PC-9 (cell line): ENCODE results near the gene ANKRD2. TPM values are rescaled to one million over a fixed set of nuclear protein-coding genes. Genes with fewer than 3 reads are reported as not detected.

Source experiments
- BruUV-seq: library from RNA; stranded (reverse); fragments of 400-500 nt; replicated peaks from 2 replicates; lab custom pipeline; 2021; lab: Mats Ljungman, UMichigan
- CTCF ChIA-PET: fragments of 300-600 bp; sonication (Branson Sonifier 250); formaldehyde crosslinking; loops from one replicate; lab custom pipeline; 2022; ENCODE audit warnings: antibody characterized with exemption; lab: Charles Lee
- POLR2A ChIA-PET: fragments of 300-600 bp; sonication (Branson Sonifier 250); formaldehyde crosslinking; loops from one replicate; lab custom pipeline; 2022; ENCODE audit warnings: antibody characterized with exemption; ENCODE audit not compliant: unreplicated experiment; lab: Charles Lee
- DNase-seq, 2 experiments: peaks; one replicate each; pipeline versions ENCODE4 v3.0.0 to v3.0.0-alpha.2; 2015 to 2022; ENCODE audit warnings: mixed read lengths in 1 of 2
- H2AFZ ChIP-seq: fragments of 200-600 bp; sonication (generic); 2 replicates; pipeline ENCODE4 v1.8.1; 2017; ENCODE audit warnings: antibody characterized with exemption
- H3F3A ChIP-seq: fragments of 200-600 bp; sonication (generic); 2 replicates; pipeline ENCODE4 v1.8.1; 2017; ENCODE audit warnings: antibody characterized with exemption, mild to moderate bottlenecking, low read depth; ENCODE audit not compliant: insufficient read depth
- H3K27ac ChIP-seq: fragments of 200-600 bp; sonication (generic); 2 replicates; pipeline ENCODE4 v1.6.1; 2016; ENCODE audit warnings: mixed run types
- H3K27me3 ChIP-seq: fragments of 200-600 bp; sonication (generic); 2 replicates; pipeline ENCODE4 v1.6.1; 2016; ENCODE audit warnings: low read depth, mixed run types; ENCODE audit not compliant: insufficient read depth
- H3K36me3 ChIP-seq: fragments of 200-600 bp; sonication (generic); 2 replicates; pipeline ENCODE4 v1.6.1; 2016; ENCODE audit warnings: low read depth, mixed run types
- H3K4me1 ChIP-seq: fragments of 200-600 bp; sonication (generic); replicated peaks from 2 replicates; pipeline ENCODE4 v1.6.1; 2016; ENCODE audit warnings: mixed run types; ENCODE audit not compliant: insufficient read depth
- H3K4me2 ChIP-seq: fragments of 200-600 bp; sonication (generic); 2 replicates; pipeline ENCODE4 v1.6.1; 2017; ENCODE audit warnings: mixed run types
- H3K4me3 ChIP-seq: fragments of 200-600 bp; sonication (generic); 2 replicates; pipeline ENCODE4 v1.6.1; 2016; ENCODE audit warnings: mixed run types
- H3K79me2 ChIP-seq: fragments of 200-600 bp; sonication (generic); 2 replicates; pipeline ENCODE4 v1.6.1; 2017; ENCODE audit warnings: low read depth, mixed run types
- H3K9me2 ChIP-seq: fragments of 200-600 bp; sonication (generic); 2 replicates; pipeline ENCODE4 v1.8.1; 2017; ENCODE audit warnings: mild to moderate bottlenecking; ENCODE audit not compliant: insufficient read depth
- H3K9me3 ChIP-seq: fragments of 200-600 bp; sonication (generic); 2 replicates; pipeline ENCODE4 v1.8.1; 2016; ENCODE audit warnings: low read depth; ENCODE audit not compliant: insufficient read depth
- H4K20me1 ChIP-seq: fragments of 200-600 bp; sonication (generic); 2 replicates; pipeline ENCODE4 v1.8.1; 2017; ENCODE audit not compliant: insufficient read depth
- EZH2 ChIP-seq: fragments of 200-600 bp; sonication (generic); IDR thresholded peaks from 2 replicates; pipeline ENCODE4 v1.8.0; 2017; ENCODE audit warnings: antibody characterized with exemption, low read depth
- intact Hi-C: fragments of 100-400 bp; cut with micrococcal nuclease; formaldehyde crosslinking; loops from one replicate; pipeline ENCODE4 v1.10.0; 2022; ENCODE audit not compliant: unreplicated experiment
- total RNA-seq: library from RNA; stranded (reverse); gene quantifications from 2 replicates; pipeline ENCODE4 v1.2.3, GENCODE V29; 2021
- TF ChIP-seq, protein P1 (sequence below): fragments of 200-600 bp; sonication (generic); conservative IDR thresholded peaks from 2 replicates; pipeline ENCODE4 v1.6.1; 2017; ENCODE audit warnings: mixed run types, antibody characterized with exemption, mild to moderate bottlenecking, moderate library complexity

The ANKRD2 gene
- total RNA-seq, 1 experiment from 2014 or later: 8.4 TPM

DNA sequence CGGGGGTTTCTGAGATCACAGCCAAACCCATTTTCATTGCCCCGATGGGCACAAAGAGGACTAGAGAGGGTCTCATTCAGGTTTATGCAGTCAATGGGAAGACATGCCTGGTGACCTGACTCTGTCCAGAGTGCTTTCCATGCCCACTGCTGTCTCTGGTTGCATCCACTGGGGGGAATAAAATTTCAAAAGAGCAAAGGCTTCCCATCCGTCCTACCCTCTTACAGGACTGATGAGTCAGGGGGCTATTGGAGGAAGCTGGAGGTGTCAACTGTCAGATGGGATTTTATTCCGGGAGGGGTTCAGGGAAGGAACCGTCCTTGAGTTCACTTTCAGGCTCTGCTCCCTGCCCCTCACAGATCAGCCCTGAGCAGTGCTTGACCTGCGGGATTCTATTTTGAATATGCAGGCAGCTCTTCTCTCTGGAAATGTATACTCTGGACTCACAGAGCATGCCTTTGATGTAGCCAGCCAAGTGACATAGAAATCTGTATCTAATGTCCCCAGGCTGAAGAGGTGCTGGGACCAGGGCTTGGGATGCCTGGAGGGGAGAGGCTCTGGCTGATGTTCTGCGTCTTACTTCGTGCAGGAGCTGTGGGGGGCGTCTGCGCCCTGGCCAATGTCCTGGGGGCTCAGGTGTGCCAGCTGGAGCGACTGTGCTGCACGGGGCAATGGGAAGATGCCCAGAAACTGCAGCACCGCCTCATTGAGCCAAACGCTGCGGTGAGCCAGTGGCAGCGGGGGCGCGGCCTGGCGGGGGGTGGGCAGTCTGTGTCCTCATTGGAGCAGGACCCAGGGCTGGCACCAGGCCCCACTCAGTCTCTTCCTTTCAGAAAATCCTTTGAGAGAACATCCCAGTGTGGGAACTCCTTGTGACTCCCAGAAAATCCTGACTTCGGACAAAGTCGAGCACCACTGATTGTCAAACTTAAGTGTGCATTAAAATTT is 29.0 kb downstream of the ANKRD2 start:
- H2AFZ ChIP-seq: no peak overlapping the region
- H3K27me3 ChIP-seq: no peaks in the 10 kb centered on the region
- intact Hi-C loops: no loop called here
- H3K4me2 ChIP-seq: no peak overlapping the region
- H3K4me1 ChIP-seq: peaks cover 17% of the 10 kb centered on the region
- CTCF ChIA-PET: no interaction called here
- H3K36me3 ChIP-seq: no peaks in the 10 kb centered on the region
- POLR2A ChIA-PET: no interaction called here
- no peak for DNase-seq
- H3K9me2 ChIP-seq: no peaks in the 10 kb centered on the region
- no peak overlapping the region for H3K4me3 ChIP-seq
- H3F3A ChIP-seq: no peaks in the 10 kb centered on the region
- BruUV-seq: no TSS peak
- H3K27ac ChIP-seq: no peak overlapping the region
- H3K9me3 ChIP-seq: no peaks in the 10 kb centered on the region
- TF ChIP-seq, protein P1, sequence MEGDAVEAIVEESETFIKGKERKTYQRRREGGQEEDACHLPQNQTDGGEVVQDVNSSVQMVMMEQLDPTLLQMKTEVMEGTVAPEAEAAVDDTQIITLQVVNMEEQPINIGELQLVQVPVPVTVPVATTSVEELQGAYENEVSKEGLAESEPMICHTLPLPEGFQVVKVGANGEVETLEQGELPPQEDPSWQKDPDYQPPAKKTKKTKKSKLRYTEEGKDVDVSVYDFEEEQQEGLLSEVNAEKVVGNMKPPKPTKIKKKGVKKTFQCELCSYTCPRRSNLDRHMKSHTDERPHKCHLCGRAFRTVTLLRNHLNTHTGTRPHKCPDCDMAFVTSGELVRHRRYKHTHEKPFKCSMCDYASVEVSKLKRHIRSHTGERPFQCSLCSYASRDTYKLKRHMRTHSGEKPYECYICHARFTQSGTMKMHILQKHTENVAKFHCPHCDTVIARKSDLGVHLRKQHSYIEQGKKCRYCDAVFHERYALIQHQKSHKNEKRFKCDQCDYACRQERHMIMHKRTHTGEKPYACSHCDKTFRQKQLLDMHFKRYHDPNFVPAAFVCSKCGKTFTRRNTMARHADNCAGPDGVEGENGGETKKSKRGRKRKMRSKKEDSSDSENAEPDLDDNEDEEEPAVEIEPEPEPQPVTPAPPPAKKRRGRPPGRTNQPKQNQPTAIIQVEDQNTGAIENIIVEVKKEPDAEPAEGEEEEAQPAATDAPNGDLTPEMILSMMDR: no peak
- no peak for TF ChIP-seq EZH2
- no peaks in the 10 kb centered on the region for H4K20me1 ChIP-seq
- H3K79me2 ChIP-seq: no peaks in the 10 kb centered on the region

DNA sequence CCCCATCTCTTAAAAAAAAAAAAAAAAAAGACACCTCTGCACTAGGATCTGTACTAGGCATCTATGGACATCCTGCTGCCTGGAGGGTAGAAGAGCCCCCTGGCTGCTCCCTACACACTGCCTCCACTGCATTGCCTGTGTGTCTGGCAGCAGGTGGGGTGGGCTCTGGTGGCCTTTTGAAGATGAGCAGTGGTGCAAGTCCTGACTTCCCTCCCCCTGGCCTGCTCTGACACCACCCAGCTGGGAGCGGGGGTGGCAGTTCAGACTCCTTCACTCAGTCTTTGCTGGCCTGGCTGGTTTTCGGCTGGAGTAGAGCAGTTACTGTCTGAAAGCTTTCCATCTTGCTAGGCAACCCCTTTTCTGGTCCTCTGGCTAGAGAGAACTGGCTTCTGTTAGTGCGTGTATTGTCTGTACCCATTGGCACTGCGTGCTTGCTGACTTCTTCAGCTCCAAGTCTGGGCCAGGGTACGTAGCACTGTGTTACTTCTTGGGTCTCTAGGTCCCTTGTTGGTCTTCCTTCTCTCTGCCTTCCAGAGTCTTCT is 34.6 kb downstream of the ANKRD2 start:
- CTCF ChIA-PET: no interaction called here
- Histone ChIP-seq H3K9me3 (no peaks in the 10 kb centered on the region), H3K36me3 (no peaks in the 10 kb centered on the region), H4K20me1 (no peaks in the 10 kb centered on the region), H3K4me1 (no peaks in the 10 kb centered on the region), H3F3A (no peaks in the 10 kb centered on the region), H3K4me3 (no peak overlapping the region), H3K4me2 (no peak overlapping the region), H3K9me2 (no peaks in the 10 kb centered on the region), H3K27me3 (no peaks in the 10 kb centered on the region), H3K79me2 (no peaks in the 10 kb centered on the region), H3K27ac (no peak overlapping the region), H2AFZ (no peak overlapping the region)
- no peak for DNase-seq
- BruUV-seq: no TSS peak
- POLR2A ChIA-PET: no interaction called here
- TF ChIP-seq EZH2: no peak
- TF ChIP-seq, protein P1: no peak
- intact Hi-C loops: no loop called here

DNA sequence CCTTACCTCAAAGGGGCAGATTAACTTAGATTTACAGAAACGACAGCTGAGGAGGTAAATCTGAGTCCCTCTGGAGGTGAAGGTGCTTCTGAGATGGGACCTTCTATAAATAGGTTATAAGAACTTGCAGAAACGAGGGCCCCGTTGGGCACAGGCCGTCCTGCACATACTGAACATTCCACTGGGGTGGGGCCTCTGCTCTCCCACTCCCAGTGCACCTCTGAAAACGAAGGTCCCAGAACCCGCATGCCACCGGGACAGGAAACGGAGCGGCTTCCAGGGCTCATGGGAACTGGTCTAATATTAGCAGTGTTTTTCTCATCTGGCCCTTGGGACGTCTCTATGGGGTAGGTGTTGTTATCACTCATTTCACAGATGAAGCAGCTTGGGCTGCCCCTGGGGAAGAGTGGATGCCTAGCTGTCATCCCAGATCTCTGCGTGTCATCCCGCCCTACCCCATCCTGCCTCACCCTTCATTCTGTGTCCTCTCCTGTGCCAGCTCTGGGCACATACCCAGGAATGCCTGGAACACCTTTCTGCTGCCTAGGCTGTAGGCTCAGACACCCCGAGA is 36.5 kb downstream of the ANKRD2 start:
- DNase-seq: no peak

More for the DNA sequence above, 36.5 kb downstream of the ANKRD2 start:
- H3K9me3 ChIP-seq: no peaks in the 10 kb centered on the region
- H2AFZ ChIP-seq: no peak overlapping the region
- no peaks in the 10 kb centered on the region for H3K79me2 ChIP-seq
- H3K36me3 ChIP-seq: no peaks in the 10 kb centered on the region
- intact Hi-C loops: no loop called here
- POLR2A ChIA-PET: interaction anchor here (0.7 kb wide), 1 partner anchor 87 kb away, joined by 3 read pairs; no protein-coding TSS in a partner anchor
- CTCF ChIA-PET: interaction anchor here (0.9 kb wide), 1 partner anchor 38 kb away, joined by 3 read pairs; no protein-coding TSS in a partner anchor
- no peak overlapping the region for H3K4me3 ChIP-seq
- H3K4me2 ChIP-seq: no peak overlapping the region
- H3F3A ChIP-seq: no peaks in the 10 kb centered on the region
- H4K20me1 ChIP-seq: no peaks in the 10 kb centered on the region
- no peaks in the 10 kb centered on the region for H3K27me3 ChIP-seq
- H3K4me1 ChIP-seq: no peaks in the 10 kb centered on the region
- no TSS peak for BruUV-seq
- no peaks in the 10 kb centered on the region for H3K9me2 ChIP-seq
- no peak overlapping the region for H3K27ac ChIP-seq
- TF ChIP-seq EZH2: no peak
- TF ChIP-seq, protein P1: no peak
